ENCODE results near the gene PARN. TPM values are rescaled to one million over a fixed set of nuclear protein-coding genes. Genes with fewer than 3 reads are reported as not detected.

PARN gene
- polyA plus RNA-seq, 1 donor from 2014 or later = 22.3 TPM

GRCh38 chr16:14400285-14400977 lies 229.6 kb downstream of the PARN start:
- H3K27ac ChIP-seq (ENCODE audit: low read length) = no peak overlapping the region
- no peaks in the 10 kb centered on the region for H3K79me2 ChIP-seq (replicated peaks; ENCODE audit: insufficient read depth, low read length)
- no peaks in the 10 kb centered on the region for H3K36me3 ChIP-seq (ENCODE audit: insufficient read depth, low read length)
- H3F3A ChIP-seq (ENCODE audit: insufficient read depth, low read length, poor library complexity, severe bottlenecking) = no peaks in the 10 kb centered on the region
- H4K20me1 ChIP-seq (ENCODE audit: insufficient read depth) = no peaks in the 10 kb centered on the region
- no peaks in the 10 kb centered on the region for H3K9me3 ChIP-seq (ENCODE audit: low read length)
- no peaks in the 10 kb centered on the region for H3K9me2 ChIP-seq (ENCODE audit: insufficient read depth, low read length)
- no peak overlapping the region for H3K4me2 ChIP-seq (ENCODE audit: low read length)
- H3K9ac ChIP-seq (ENCODE audit: low read length) = no peak overlapping the region
- TF ChIP-seq EP300 (conservative IDR thresholded peaks at IDR 0.05; ENCODE audit: poor library complexity, severe bottlenecking) (no peak), POLR2AphosphoS5 (IDR thresholded peaks at IDR 0.05) (no peak), MXI1 (conservative IDR thresholded peaks at IDR 0.05; ENCODE audit: poor library complexity, severe bottlenecking) (no peak), RAD21 (conservative IDR thresholded peaks at IDR 0.05) (no peak), REST (IDR thresholded peaks at IDR 0.05; ENCODE audit: borderline replicate concordance) (no peak), SMC3 (conservative IDR thresholded peaks at IDR 0.05; ENCODE audit: poor library complexity) (no peak), CTCF (IDR thresholded peaks at IDR 0.05; ENCODE audit: poor library complexity, severe bottlenecking) (no peak), EZH2 (IDR thresholded peaks at IDR 0.05; ENCODE audit: borderline replicate concordance, insufficient read depth, low read length, poor library complexity, severe bottlenecking) (no peak), TAF1 (IDR thresholded peaks at IDR 0.05; ENCODE audit: low read depth) (no peak)
- no peak overlapping the region for H3K4me3 ChIP-seq (ENCODE audit: low read length)
- no peak overlapping the region for H2AFZ ChIP-seq (ENCODE audit: low read depth, low read length)
- H3K27me3 ChIP-seq (ENCODE audit: insufficient read depth, low read depth, low read length) = no peaks in the 10 kb centered on the region

GRCh38 chr16:14399378-14400284 lies 230.4 kb downstream of the PARN start:
- Histone ChIP-seq H3F3A (ENCODE audit: insufficient read depth, low read length, poor library complexity, severe bottlenecking) (no peaks in the 10 kb centered on the region), H3K27ac (ENCODE audit: low read length) (no peak overlapping the region), H3K9ac (ENCODE audit: low read length) (no peak overlapping the region)

More at GRCh38 chr16:14399378-14400284, 230.4 kb downstream of the PARN start:
- Histone ChIP-seq H3K79me2 (replicated peaks; ENCODE audit: insufficient read depth, low read length) (no peaks in the 10 kb centered on the region), H4K20me1 (ENCODE audit: insufficient read depth) (no peaks in the 10 kb centered on the region), H3K9me3 (ENCODE audit: low read length) (no peaks in the 10 kb centered on the region), H3K27me3 (ENCODE audit: insufficient read depth, low read depth, low read length) (no peaks in the 10 kb centered on the region), H2AFZ (ENCODE audit: low read depth, low read length) (no peak overlapping the region), H3K4me2 (ENCODE audit: low read length) (no peak overlapping the region), H3K4me3 (ENCODE audit: low read length) (no peak overlapping the region), H3K9me2 (ENCODE audit: insufficient read depth, low read length) (no peaks in the 10 kb centered on the region), H3K36me3 (ENCODE audit: insufficient read depth, low read length) (no peaks in the 10 kb centered on the region)
- TF ChIP-seq EZH2 (IDR thresholded peaks at IDR 0.05; ENCODE audit: borderline replicate concordance, insufficient read depth, low read length, poor library complexity, severe bottlenecking) (no peak), RAD21 (conservative IDR thresholded peaks at IDR 0.05) (no peak), POLR2AphosphoS5 (IDR thresholded peaks at IDR 0.05) (no peak), SMC3 (conservative IDR thresholded peaks at IDR 0.05; ENCODE audit: poor library complexity) (no peak), EP300 (conservative IDR thresholded peaks at IDR 0.05; ENCODE audit: poor library complexity, severe bottlenecking) (no peak), MXI1 (conservative IDR thresholded peaks at IDR 0.05; ENCODE audit: poor library complexity, severe bottlenecking) (no peak), TAF1 (IDR thresholded peaks at IDR 0.05; ENCODE audit: low read depth) (no peak), REST (IDR thresholded peaks at IDR 0.05; ENCODE audit: borderline replicate concordance) (no peak), CTCF (IDR thresholded peaks at IDR 0.05; ENCODE audit: poor library complexity, severe bottlenecking) (no peak)

Data from neural cell (in vitro differentiated cells).